HepG2 (cell line): Measurements from ENCODE around the gene ISG20L2. TPM values are rescaled to one million over a fixed set of nuclear protein-coding genes. Genes with fewer than 3 reads are reported as not detected.

Experiments used
- ARNT2 ChIP-seq: sonication (generic); formaldehyde crosslinking; IDR thresholded peaks from 2 replicates; pipeline ENCODE4 v1.8.0; 2022; ENCODE audit warnings: mild to moderate bottlenecking, low read depth, missing genetic modification reagents, moderate library complexity
- ELF1 ChIP-seq: sonication (generic); formaldehyde crosslinking; IDR thresholded peaks from 2 replicates; pipeline ENCODE4 v1.4.0; 2020; ENCODE audit warnings: missing genetic modification reagents
- GABPA ChIP-seq, 2 experiments: IDR thresholded peaks; 2 replicates each; pipeline ENCODE4 v1.6.1; 2011 to 2016; ENCODE audit warnings: low read depth in 2 of 2, low read length in 1 of 2, missing biosample characterization in 1 of 2, missing genetic modification characterization in 1 of 2
- HNF4A ChIP-seq: sonication (generic); formaldehyde crosslinking; IDR thresholded peaks from 2 replicates; pipeline ENCODE4 v1.4.0; 2020; ENCODE audit warnings: missing genetic modification reagents
- HNRNPL ChIP-seq: fragments of 200-400 bp; formaldehyde crosslinking; IDR thresholded peaks from 2 replicates; pipeline ENCODE4 v1.6.1; 2017; ENCODE audit warnings: mild to moderate bottlenecking, low read depth, low read length
- JARID2 ChIP-seq: sonication (generic); formaldehyde crosslinking; IDR thresholded peaks from 2 replicates; pipeline ENCODE4 v1.8.1; 2023; ENCODE audit warnings: missing genetic modification reagents, inconsistent platforms; ENCODE audit not compliant: insufficient replicate concordance
- KMT2A ChIP-seq: sonication (generic); formaldehyde crosslinking; IDR thresholded peaks from 2 replicates; pipeline ENCODE4 v1.4.0; 2020; ENCODE audit warnings: missing genetic modification reagents
- MED1 ChIP-seq: sonication (generic); formaldehyde crosslinking; IDR thresholded peaks from 2 replicates; pipeline ENCODE4 v1.4.0; 2020; ENCODE audit warnings: missing genetic modification reagents
- PHB2 ChIP-seq: fragments of 450-650 bp; IDR thresholded peaks from 2 replicates; pipeline ENCODE4 v1.6.1; 2018; ENCODE audit not compliant: partially characterized antibody
- PHF21A ChIP-seq: sonication (generic); formaldehyde crosslinking; IDR thresholded peaks from 2 replicates; pipeline ENCODE4 v1.5.0; 2020; ENCODE audit warnings: mild to moderate bottlenecking, missing genetic modification reagents
- SALL1 ChIP-seq: sonication (generic); formaldehyde crosslinking; IDR thresholded peaks from 2 replicates; pipeline ENCODE4 v1.8.0; 2022; ENCODE audit warnings: mild to moderate bottlenecking, missing genetic modification reagents
- SMC3 ChIP-seq: IDR thresholded peaks from 2 replicates; pipeline ENCODE4 v1.6.1; 2011; ENCODE audit warnings: low read length, improper control_type of control experiment
- SOX6 ChIP-seq, 2 experiments: fragments of 450-650 bp in 1 of 2; sonication (generic) in 1 of 2; formaldehyde crosslinking in 1 of 2; IDR thresholded peaks; 2 replicates each; pipeline versions ENCODE4 v1.4.0 to v1.6.1; 2017 to 2020; ENCODE audit warnings: antibody characterized with exemption in 1 of 2, mild to moderate bottlenecking in 1 of 2, missing genetic modification reagents in 1 of 2
- THAP11 ChIP-seq: IDR thresholded peaks from 2 replicates; pipeline ENCODE4 v1.6.1; 2016; ENCODE audit warnings: missing biosample characterization, missing genetic modification reagents
- TIGD3 ChIP-seq: sonication (generic); formaldehyde crosslinking; IDR thresholded peaks from 2 replicates; pipeline ENCODE4 v1.5.1; 2020; ENCODE audit warnings: mild to moderate bottlenecking, missing genetic modification reagents, borderline replicate concordance
- UBTF ChIP-seq: sonication (generic); formaldehyde crosslinking; IDR thresholded peaks from 2 replicates; pipeline ENCODE4 v1.4.0; 2020; ENCODE audit warnings: mild to moderate bottlenecking, missing genetic modification reagents
- ZFP91 ChIP-seq: sonication (generic); formaldehyde crosslinking; IDR thresholded peaks from 2 replicates; pipeline ENCODE4 v1.9.0; 2022; ENCODE audit warnings: missing genetic modification reagents, mild to moderate bottlenecking, borderline replicate concordance
- ZMAT3 ChIP-seq: sonication (generic); formaldehyde crosslinking; conservative IDR thresholded peaks from 2 replicates; pipeline ENCODE4 v1.7.0; 2021; ENCODE audit warnings: missing genetic modification reagents
- ZNF260 ChIP-seq: sonication (generic); formaldehyde crosslinking; IDR thresholded peaks from 2 replicates; pipeline ENCODE4 v1.4.0; 2020; ENCODE audit warnings: missing genetic modification reagents, low read depth, mild to moderate bottlenecking, borderline replicate concordance
- ZNF501 ChIP-seq: sonication (generic); formaldehyde crosslinking; IDR thresholded peaks from 2 replicates; pipeline ENCODE4 v1.5.1; 2020; ENCODE audit warnings: mild to moderate bottlenecking, moderate library complexity, missing genetic modification reagents
- ZNF720 ChIP-seq: sonication (generic); formaldehyde crosslinking; IDR thresholded peaks from 2 replicates; pipeline ENCODE4 v1.4.0; 2020; ENCODE audit warnings: missing genetic modification reagents
- ZNF777 ChIP-seq: sonication (generic); formaldehyde crosslinking; IDR thresholded peaks from 2 replicates; pipeline ENCODE4 v1.4.0; 2020; ENCODE audit warnings: missing genetic modification reagents
- polyA plus RNA-seq, 8 experiments: library from polyadenylated mRNA; depleted of rRNA in 3 of 8; stranded (reverse) in 7 of 8; unstranded in 1 of 8; fragments of >200 nt; fragmentation: Illumina TruSeq in 4 of 8; extraction: Trizol in 4 of 8; gene quantifications; 2 replicates each; pipeline versions ENCODE4 v1.2.1 to v1.2.3, GENCODE V29; 2011 to 2016; ENCODE audit warnings: low read depth in 4 of 8, missing spikeins in 1 of 8, mixed read lengths in 1 of 8; ENCODE audit not compliant: insufficient read depth in 1 of 8
- total RNA-seq, 5 experiments: library from RNA; depleted of rRNA; stranded (reverse); fragments of >200 nt; fragmentation: Illumina TruSeq; extraction: Trizol; gene quantifications; 2 replicates each; pipeline ENCODE4 v1.2.3, GENCODE V29; 2016; ENCODE audit warnings: low read depth in 1 of 5

ISG20L2 gene
- total and polyA plus RNA-seq, 2 of the 13 experiments (the other 11 are each of a cell fraction or from before 2014, with no cell fraction given) = 19.8 to 21.3 TPM

- peak; percentile 68 for TF ChIP-seq SMC3
- peak; percentile 20; the same call in 1 of the 2 replicates for TF ChIP-seq MED1
- TF ChIP-seq SOX6 (IDR thresholded peaks at IDR 0.05) = no peak
- TF ChIP-seq SOX6 (CRISPR knock-in tag; IDR thresholded peaks at IDR 0.05) = peak; percentile 21; the same call in 1 of the 2 replicates
- 0 out of 2 replicates have a peak, but pooled peaks have one; percentile 28 for TF ChIP-seq ZMAT3 (CRISPR knock-in tag)
- TF ChIP-seq THAP11 = 0 out of 2 replicates have a peak, but pooled peaks have one; percentile 30
- TF ChIP-seq ZNF720 (CRISPR knock-in tag) = no peak
- 0 out of 2 replicates have a peak, but pooled peaks have one; percentile 31 for TF ChIP-seq ZNF777
- TF ChIP-seq PHF21A (CRISPR knock-in tag) = 0 out of 2 replicates have a peak, but pooled peaks have one; percentile 24
- peak; percentile 81 for TF ChIP-seq ZNF501 (CRISPR knock-in tag)
- 0 out of 2 replicates have a peak, but pooled peaks have one; percentile 48 for TF ChIP-seq UBTF (CRISPR knock-in tag)
- no peak for TF ChIP-seq ELF1 (CRISPR knock-in tag)
- TF ChIP-seq HNF4A (CRISPR knock-in tag) = peak; percentile 75
- peak; percentile 86 for TF ChIP-seq JARID2 (CRISPR knock-in tag)
- no peak for TF ChIP-seq ZNF260 (CRISPR knock-in tag)
- peak; percentile 37; the same call in 1 of the 2 replicates for TF ChIP-seq ZFP91
- no peak for TF ChIP-seq TIGD3 (CRISPR knock-in tag)
- TF ChIP-seq HNRNPL = peak; percentile 73; the same call in 1 of the 2 replicates
- no peak for TF ChIP-seq GABPA (IDR thresholded peaks at IDR 0.05; ENCODE audit: low read depth, low read length)
- TF ChIP-seq GABPA (CRISPR knock-in tag; IDR thresholded peaks at IDR 0.05; ENCODE audit: low read depth) = peak; percentile 38
- 0 out of 2 replicates have a peak, but pooled peaks have one; percentile 19 for TF ChIP-seq KMT2A (CRISPR knock-in tag)
- TF ChIP-seq SALL1 (CRISPR knock-in tag) = peak; percentile 60; the same call in 1 of the 2 replicates
- TF ChIP-seq ARNT2 (CRISPR knock-in tag) = 0 out of 2 replicates have a peak, but pooled peaks have one; percentile 15
- TF ChIP-seq PHB2 = no peak
These were observed 39.3 kb downstream of the ISG20L2 start (continued) for GRCh38 chr1:156689035-156689952.
